Liver (tissue), 9 donors: ENCODE results near the gene LYG1. TPM values are rescaled to one million over a fixed set of nuclear protein-coding genes. Genes with fewer than 3 reads are reported as not detected.

Experiments used
- DNase-seq: peaks from one replicate; pipeline ENCODE4 v3.0.0-alpha.2; 2017; ENCODE audit warnings: low spot score
- H3K27ac ChIP-seq, 2 donors: one replicate each; pipeline ENCODE4 v1.7.0; 2013; ENCODE audit warnings: inconsistent platforms in 2 of 2, low read length in 2 of 2, control low read depth in 1 of 2, low read depth in 1 of 2, mild to moderate bottlenecking in 1 of 2
- H3K27me3 ChIP-seq, 4 donors: one replicate each; pipeline versions ENCODE4 v1.6.1 to v1.7.0; 2013; ENCODE audit warnings: low read length in 3 of 4, inconsistent platforms in 1 of 4, mild to moderate bottlenecking in 1 of 4, moderate library complexity in 1 of 4; ENCODE audit not compliant: control insufficient read depth in 4 of 4, insufficient read depth in 4 of 4
- H3K36me3 ChIP-seq, 4 donors: one replicate each; pipeline versions ENCODE4 v1.6.1 to v1.7.0; 2013; ENCODE audit warnings: low read length in 3 of 4, mild to moderate bottlenecking in 3 of 4, low read depth in 1 of 4, moderate library complexity in 1 of 4; ENCODE audit not compliant: control insufficient read depth in 4 of 4, insufficient read depth in 3 of 4
- H3K4me1 ChIP-seq, 4 donors: one replicate each; pipeline versions ENCODE4 v1.6.1 to v1.7.0; 2013; ENCODE audit warnings: low read length in 3 of 4, mild to moderate bottlenecking in 3 of 4, moderate library complexity in 1 of 4; ENCODE audit not compliant: control insufficient read depth in 4 of 4, insufficient read depth in 4 of 4
- H3K4me3 ChIP-seq, 3 donors: one replicate each; pipeline versions ENCODE4 v1.6.1 to v1.7.0; 2013; ENCODE audit warnings: low read length in 3 of 3, control low read depth in 1 of 3, low read depth in 1 of 3, mild to moderate bottlenecking in 1 of 3
- H3K9ac ChIP-seq, 2 donors: one replicate each; pipeline ENCODE4 v1.7.0; 2013; ENCODE audit warnings: low read length in 2 of 2, mild to moderate bottlenecking in 2 of 2, moderate library complexity in 2 of 2, control low read depth in 1 of 2, low read depth in 1 of 2
- H3K9me3 ChIP-seq, 4 donors: one replicate each; pipeline versions ENCODE4 v1.6.1 to v1.7.0; 2013; ENCODE audit warnings: low read length in 3 of 4; ENCODE audit not compliant: control insufficient read depth in 4 of 4
- ATF3 ChIP-seq: IDR thresholded peaks from 2 replicates; pipeline ENCODE4 v1.6.1; 2016; ENCODE audit warnings: antibody characterized with exemption
- EGR1 ChIP-seq, 2 donors: IDR thresholded peaks; 2 replicates each; pipeline ENCODE4 v1.6.1; 2016 to 2018; ENCODE audit warnings: antibody characterized with exemption in 2 of 2, low read depth in 2 of 2
- FOXA1 ChIP-seq: IDR thresholded peaks from 2 replicates; pipeline ENCODE4 v1.6.1; 2016; ENCODE audit warnings: antibody characterized with exemption
- FOXA2 ChIP-seq: IDR thresholded peaks from 2 replicates; pipeline ENCODE4 v1.6.1; 2016; ENCODE audit warnings: antibody characterized with exemption
- GABPA ChIP-seq, 2 donors: IDR thresholded peaks in 1 of 2; conservative IDR thresholded peaks in 1 of 2; 2 replicates each; pipeline ENCODE4 v1.6.1; 2016; ENCODE audit warnings: antibody characterized with exemption in 2 of 2, mild to moderate bottlenecking in 1 of 2, moderate library complexity in 1 of 2
- HNF4A ChIP-seq, 2 donors: conservative IDR thresholded peaks; 2 replicates each; pipeline ENCODE4 v1.6.1; 2016; ENCODE audit warnings: antibody characterized with exemption in 2 of 2, mild to moderate bottlenecking in 2 of 2
- HNF4G ChIP-seq: IDR thresholded peaks from 2 replicates; pipeline ENCODE4 v1.6.1; 2016; ENCODE audit warnings: antibody characterized with exemption
- JUND ChIP-seq, 2 donors: IDR thresholded peaks; 2 replicates each; pipeline ENCODE4 v1.6.1; 2016; ENCODE audit warnings: antibody characterized with exemption in 2 of 2
- MAX ChIP-seq: IDR thresholded peaks from 2 replicates; pipeline ENCODE4 v1.6.1; 2016; ENCODE audit warnings: antibody characterized with exemption
- NR2F2 ChIP-seq: IDR thresholded peaks from 2 replicates; pipeline ENCODE4 v1.6.1; 2016; ENCODE audit warnings: antibody characterized with exemption
- RAD21 ChIP-seq, 2 donors: IDR thresholded peaks; 2 replicates each; pipeline ENCODE4 v1.6.1; 2016; ENCODE audit warnings: antibody characterized with exemption in 2 of 2, mild to moderate bottlenecking in 2 of 2
- RXRA ChIP-seq, 2 donors: IDR thresholded peaks; 2 replicates each; pipeline ENCODE4 v1.6.1; 2017 to 2018; ENCODE audit warnings: antibody characterized with exemption in 2 of 2, mild to moderate bottlenecking in 1 of 2
- SP1 ChIP-seq: IDR thresholded peaks from 2 replicates; pipeline ENCODE4 v1.6.1; 2018; ENCODE audit warnings: antibody characterized with exemption, mild to moderate bottlenecking
- TAF1 ChIP-seq: conservative IDR thresholded peaks from 2 replicates; pipeline ENCODE4 v1.6.1; 2016; ENCODE audit warnings: antibody characterized with exemption, mild to moderate bottlenecking
- YY1 ChIP-seq: IDR thresholded peaks from 2 replicates; pipeline ENCODE4 v1.6.1; 2016; ENCODE audit warnings: antibody characterized with exemption, mild to moderate bottlenecking
- WGBS: extraction: QIAGEN DNeasy Blood & Tissue Kit; methylation state at CpG from one replicate; pipeline ENCODE4 v1.1.7; 2013; 5-methylcytosine and 5-hydroxymethylcytosine counted together
- polyA plus RNA-seq, 2 donors: library from polyadenylated mRNA; stranded (reverse) in 1 of 2; unstranded in 1 of 2; fragments of 200-250 nt in 1 of 2; fragments of >200 nt in 1 of 2; fragmentation: Nextera tagmentation in 1 of 2; extraction: Ambion mirVana in 1 of 2; gene quantifications; one replicate each; pipeline versions ENCODE4 v1.2.1 to v1.2.3, GENCODE V29; 2013 to 2015
- total RNA-seq, 2 donors: library from RNA; depleted of rRNA; stranded (reverse); fragments of >200 nt; gene quantifications; one replicate each; pipeline ENCODE4 v1.2.3, GENCODE V29; 2014
- TF ChIP-seq, protein P1 (sequence below): fragments of 150-350 bp; IDR thresholded peaks from 2 replicates; pipeline ENCODE4 v1.5.1; 2017; ENCODE audit warnings: improper control_type of control experiment, low read depth, low read length; ENCODE audit not compliant: missing input control
- TF ChIP-seq, protein P2 (sequence below): IDR thresholded peaks from 2 replicates; pipeline ENCODE4 v1.6.1; 2016; ENCODE audit warnings: antibody characterized with exemption, mild to moderate bottlenecking
- TF ChIP-seq, protein P3 (sequence below): IDR thresholded peaks from 2 replicates; pipeline ENCODE4 v1.6.1; 2016; ENCODE audit warnings: antibody characterized with exemption
- donor health status: healthy.
- donor health status: healthy.
- donor health status: healthy.
- donor health status: healthy.
- donor health status: healthy.

The LYG1 gene
- total and polyA plus RNA-seq, 4 donors, result 0.14 to 0.85 (median 0.55) TPM

- H3K4me3 ChIP-seq, result peak within 1 kb of the TSS; percentile 95 to 98 (median 97)
- DNase-seq, result peak; percentile 97
- H3K27ac ChIP-seq, result peak within 1 kb of the TSS; percentile 89 to 99
- WGBS, result under 1% methylated on average over 60 of the region's 60 CpGs
- TF ChIP-seq, protein P1, sequence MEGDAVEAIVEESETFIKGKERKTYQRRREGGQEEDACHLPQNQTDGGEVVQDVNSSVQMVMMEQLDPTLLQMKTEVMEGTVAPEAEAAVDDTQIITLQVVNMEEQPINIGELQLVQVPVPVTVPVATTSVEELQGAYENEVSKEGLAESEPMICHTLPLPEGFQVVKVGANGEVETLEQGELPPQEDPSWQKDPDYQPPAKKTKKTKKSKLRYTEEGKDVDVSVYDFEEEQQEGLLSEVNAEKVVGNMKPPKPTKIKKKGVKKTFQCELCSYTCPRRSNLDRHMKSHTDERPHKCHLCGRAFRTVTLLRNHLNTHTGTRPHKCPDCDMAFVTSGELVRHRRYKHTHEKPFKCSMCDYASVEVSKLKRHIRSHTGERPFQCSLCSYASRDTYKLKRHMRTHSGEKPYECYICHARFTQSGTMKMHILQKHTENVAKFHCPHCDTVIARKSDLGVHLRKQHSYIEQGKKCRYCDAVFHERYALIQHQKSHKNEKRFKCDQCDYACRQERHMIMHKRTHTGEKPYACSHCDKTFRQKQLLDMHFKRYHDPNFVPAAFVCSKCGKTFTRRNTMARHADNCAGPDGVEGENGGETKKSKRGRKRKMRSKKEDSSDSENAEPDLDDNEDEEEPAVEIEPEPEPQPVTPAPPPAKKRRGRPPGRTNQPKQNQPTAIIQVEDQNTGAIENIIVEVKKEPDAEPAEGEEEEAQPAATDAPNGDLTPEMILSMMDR, result no peak
- peak; percentile 79 for TF ChIP-seq SP1
- peak; percentile 29 to 62 for TF ChIP-seq HNF4A (conservative IDR thresholded peaks at IDR 0.05)
- no peak for TF ChIP-seq EGR1 (IDR thresholded peaks at IDR 0.05; ENCODE audit: low read depth in 2 of 2)
- TF ChIP-seq, protein P2, sequence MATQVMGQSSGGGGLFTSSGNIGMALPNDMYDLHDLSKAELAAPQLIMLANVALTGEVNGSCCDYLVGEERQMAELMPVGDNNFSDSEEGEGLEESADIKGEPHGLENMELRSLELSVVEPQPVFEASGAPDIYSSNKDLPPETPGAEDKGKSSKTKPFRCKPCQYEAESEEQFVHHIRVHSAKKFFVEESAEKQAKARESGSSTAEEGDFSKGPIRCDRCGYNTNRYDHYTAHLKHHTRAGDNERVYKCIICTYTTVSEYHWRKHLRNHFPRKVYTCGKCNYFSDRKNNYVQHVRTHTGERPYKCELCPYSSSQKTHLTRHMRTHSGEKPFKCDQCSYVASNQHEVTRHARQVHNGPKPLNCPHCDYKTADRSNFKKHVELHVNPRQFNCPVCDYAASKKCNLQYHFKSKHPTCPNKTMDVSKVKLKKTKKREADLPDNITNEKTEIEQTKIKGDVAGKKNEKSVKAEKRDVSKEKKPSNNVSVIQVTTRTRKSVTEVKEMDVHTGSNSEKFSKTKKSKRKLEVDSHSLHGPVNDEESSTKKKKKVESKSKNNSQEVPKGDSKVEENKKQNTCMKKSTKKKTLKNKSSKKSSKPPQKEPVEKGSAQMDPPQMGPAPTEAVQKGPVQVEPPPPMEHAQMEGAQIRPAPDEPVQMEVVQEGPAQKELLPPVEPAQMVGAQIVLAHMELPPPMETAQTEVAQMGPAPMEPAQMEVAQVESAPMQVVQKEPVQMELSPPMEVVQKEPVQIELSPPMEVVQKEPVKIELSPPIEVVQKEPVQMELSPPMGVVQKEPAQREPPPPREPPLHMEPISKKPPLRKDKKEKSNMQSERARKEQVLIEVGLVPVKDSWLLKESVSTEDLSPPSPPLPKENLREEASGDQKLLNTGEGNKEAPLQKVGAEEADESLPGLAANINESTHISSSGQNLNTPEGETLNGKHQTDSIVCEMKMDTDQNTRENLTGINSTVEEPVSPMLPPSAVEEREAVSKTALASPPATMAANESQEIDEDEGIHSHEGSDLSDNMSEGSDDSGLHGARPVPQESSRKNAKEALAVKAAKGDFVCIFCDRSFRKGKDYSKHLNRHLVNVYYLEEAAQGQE, result peak; percentile 48
- TF ChIP-seq TAF1, result peak; percentile 89
- peak; percentile 72 to 95 for TF ChIP-seq GABPA (IDR thresholded peaks at IDR 0.05 in 1 of 2, conservative IDR thresholded peaks at IDR 0.05 in 1 of 2)
- no peak for TF ChIP-seq NR2F2
- TF ChIP-seq FOXA1, result peak; percentile 56
- peak; percentile 18 to 53 for TF ChIP-seq RAD21 (IDR thresholded peaks at IDR 0.05)
- TF ChIP-seq FOXA2, result no peak
- peak; percentile 78 for TF ChIP-seq MAX
- peak; percentile 84 for TF ChIP-seq YY1
- TF ChIP-seq HNF4G, result no peak
- TF ChIP-seq ATF3, result no peak
- TF ChIP-seq, protein P3, sequence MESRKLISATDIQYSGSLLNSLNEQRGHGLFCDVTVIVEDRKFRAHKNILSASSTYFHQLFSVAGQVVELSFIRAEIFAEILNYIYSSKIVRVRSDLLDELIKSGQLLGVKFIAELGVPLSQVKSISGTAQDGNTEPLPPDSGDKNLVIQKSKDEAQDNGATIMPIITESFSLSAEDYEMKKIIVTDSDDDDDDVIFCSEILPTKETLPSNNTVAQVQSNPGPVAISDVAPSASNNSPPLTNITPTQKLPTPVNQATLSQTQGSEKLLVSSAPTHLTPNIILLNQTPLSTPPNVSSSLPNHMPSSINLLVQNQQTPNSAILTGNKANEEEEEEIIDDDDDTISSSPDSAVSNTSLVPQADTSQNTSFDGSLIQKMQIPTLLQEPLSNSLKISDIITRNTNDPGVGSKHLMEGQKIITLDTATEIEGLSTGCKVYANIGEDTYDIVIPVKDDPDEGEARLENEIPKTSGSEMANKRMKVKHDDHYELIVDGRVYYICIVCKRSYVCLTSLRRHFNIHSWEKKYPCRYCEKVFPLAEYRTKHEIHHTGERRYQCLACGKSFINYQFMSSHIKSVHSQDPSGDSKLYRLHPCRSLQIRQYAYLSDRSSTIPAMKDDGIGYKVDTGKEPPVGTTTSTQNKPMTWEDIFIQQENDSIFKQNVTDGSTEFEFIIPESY, result peak; percentile 99
- TF ChIP-seq JUND (IDR thresholded peaks at IDR 0.05), result no peak
- TF ChIP-seq RXRA (IDR thresholded peaks at IDR 0.05), result peak; percentile 25 to 54
- peak within 1 kb of the TSS; percentile 83 to 98 for H3K9ac ChIP-seq
- H3K9me3 ChIP-seq, result no peaks in the 10 kb centered on the region
- peaks cover 1 to 11% (median 7%) of the 10 kb centered on the region in 4 donors for H3K36me3 ChIP-seq
- peaks cover 6 to 33% (median 25%) of the 10 kb centered on the region in 4 donors for H3K4me1 ChIP-seq
- no peaks in the 10 kb centered on the region for H3K27me3 ChIP-seq
These were observed 35.2 kb upstream of the LYG1 start, which contains the start of gene TXNDC9 for GRCh38 chr2:99335911-99336803. TXNDC9 (minus strand) TSS chr2:99336333; CDS start chr2:99333210, 3,123 bp downstream.
